HG02763 (cell line): ENCODE results near the gene NCLN.
A peak's percentile ranks its signal among the peaks of the same experiment; 100 is the strongest.
"Not testable (repeated sequence)": the region's sequence is repeated elsewhere in the genome, so short reads cannot be mapped to it uniquely, and the experiment has no call there.

Source experiments
- ATAC-seq: cut with Tn5 transposase; IDR thresholded peaks from one replicate; pipeline ENCODE4 v1.9.1; 2021; ENCODE audit warnings: mild to moderate bottlenecking, moderate library complexity; ENCODE audit not compliant: unreplicated experiment

Gene NCLN

GRCh38 chr19:3185461-3186159, at the start of gene NCLN:
Gene NCLN, plus strand, starts transcription at chr19:3185930. Its CDS starts 101 bp downstream, at chr19:3186031.
- ATAC-seq: peak; percentile 70

GRCh38 chr19:3135961-3136683, 49.6 kb upstream of the NCLN start, which contains the start of gene GNA15:
Gene GNA15, plus strand, starts transcription at chr19:3136033. Its CDS starts 418 bp downstream, at chr19:3136451.
- ATAC-seq: no peak

- no peak for ATAC-seq
These were observed 49.1 kb upstream of the NCLN start for GRCh38 chr19:3136684-3137055.

GRCh38 chr19:3137119-3137518, 48.6 kb upstream of the NCLN start:
- ATAC-seq: no peak

- no peak for ATAC-seq
These were observed 47.5 kb upstream of the NCLN start for GRCh38 chr19:3138268-3138667.

- no peak for ATAC-seq
These were observed 45.1 kb upstream of the NCLN start for GRCh38 chr19:3140667-3141038.

- no peak for ATAC-seq
These were observed 43.4 kb upstream of the NCLN start for GRCh38 chr19:3142292-3142670.

GRCh38 chr19:3142781-3143337, 42.9 kb upstream of the NCLN start:
- ATAC-seq: no peak

- no peak for ATAC-seq
These were observed 39.6 kb upstream of the NCLN start for GRCh38 chr19:3145909-3146676.

- no peak for ATAC-seq
These were observed 39.0 kb upstream of the NCLN start for GRCh38 chr19:3146677-3147100.

- no peak for ATAC-seq
These were observed 37.2 kb upstream of the NCLN start for GRCh38 chr19:3148503-3148902.

- ATAC-seq: no peak
These were observed 36.6 kb upstream of the NCLN start for GRCh38 chr19:3149089-3149488.

GRCh38 chr19:3149526-3150505, 35.9 kb upstream of the NCLN start:
- ATAC-seq: no peak

GRCh38 chr19:3150739-3151329, 34.9 kb upstream of the NCLN start:
- no peak for ATAC-seq

GRCh38 chr19:3151563-3152418, 33.9 kb upstream of the NCLN start:
- no peak for ATAC-seq

GRCh38 chr19:3152419-3152780, 33.3 kb upstream of the NCLN start:
- no peak for ATAC-seq

- ATAC-seq: no peak
These were observed 32.2 kb upstream of the NCLN start for GRCh38 chr19:3153286-3154230.

- not testable (repeated sequence) for ATAC-seq
These were observed 31.3 kb upstream of the NCLN start for GRCh38 chr19:3154447-3154846.
